Fibroblast of gingiva (primary cell): ENCODE results near the gene PTPRC.

ENCODE experiments used
- DNase-seq: peaks from one replicate; pipeline ENCODE4 v3.0.0-alpha.2; 2011; ENCODE audit warnings: low read depth

PTPRC gene

DNA sequence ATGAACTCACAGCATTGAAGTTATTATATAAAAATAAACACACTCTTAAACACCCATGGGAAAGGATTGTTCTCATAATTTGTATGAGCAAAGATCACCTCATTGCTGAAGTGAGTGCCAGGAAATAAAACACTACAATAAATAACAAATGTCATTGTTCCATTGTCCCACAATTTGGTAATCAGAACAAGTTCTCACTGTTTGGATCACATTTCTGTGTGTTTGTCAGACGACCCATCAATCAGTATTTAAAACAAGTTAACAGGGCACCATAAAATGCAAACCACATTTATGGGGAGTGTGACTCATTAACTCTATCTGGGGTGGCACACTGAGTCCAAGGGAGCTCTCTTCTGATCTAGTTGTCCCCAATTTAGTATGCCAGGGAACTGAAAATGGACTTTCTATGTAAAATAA, 124.5 kb downstream of the PTPRC start:
- DNase-seq, result peak; percentile 40

DNA sequence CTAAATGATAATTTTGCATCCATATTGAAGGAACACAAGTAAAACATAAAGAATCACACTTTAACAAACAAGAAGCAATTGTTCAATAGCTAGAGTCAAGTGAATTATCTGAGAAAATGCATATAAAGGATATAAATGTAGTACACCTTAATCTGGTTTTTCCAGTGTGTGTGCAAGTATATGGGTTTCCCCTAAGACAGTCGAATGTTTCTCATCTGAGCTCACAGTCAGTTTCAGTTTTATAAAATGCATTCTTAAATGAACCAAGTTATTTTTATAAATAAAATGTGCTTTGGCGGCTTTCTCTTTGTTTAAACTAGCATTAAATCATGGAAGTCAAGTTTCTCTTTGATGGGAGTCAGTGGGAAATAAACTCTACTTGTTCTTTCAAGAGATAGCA, 125.9 kb downstream of the PTPRC start:
- no peak for DNase-seq

DNA sequence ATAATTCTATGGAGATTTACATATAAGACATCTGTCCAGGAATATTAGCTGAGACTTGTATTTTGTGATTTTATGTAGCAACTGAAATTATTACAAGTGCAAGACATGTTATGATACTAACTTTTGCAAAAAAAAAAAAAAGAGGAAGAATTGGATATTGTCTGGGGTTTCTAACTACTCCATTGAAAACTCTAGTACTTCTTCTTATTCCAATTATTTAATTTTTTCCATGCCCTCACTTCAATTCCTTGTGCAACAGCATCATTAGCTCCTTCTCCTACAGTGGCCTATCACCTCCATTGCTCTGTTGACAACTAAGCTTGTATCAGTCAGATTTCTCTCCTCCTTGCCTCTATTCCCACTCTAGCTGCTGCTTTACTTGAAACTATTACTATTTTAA, 126.6 kb downstream of the PTPRC start:
- DNase-seq, result no peak

DNA sequence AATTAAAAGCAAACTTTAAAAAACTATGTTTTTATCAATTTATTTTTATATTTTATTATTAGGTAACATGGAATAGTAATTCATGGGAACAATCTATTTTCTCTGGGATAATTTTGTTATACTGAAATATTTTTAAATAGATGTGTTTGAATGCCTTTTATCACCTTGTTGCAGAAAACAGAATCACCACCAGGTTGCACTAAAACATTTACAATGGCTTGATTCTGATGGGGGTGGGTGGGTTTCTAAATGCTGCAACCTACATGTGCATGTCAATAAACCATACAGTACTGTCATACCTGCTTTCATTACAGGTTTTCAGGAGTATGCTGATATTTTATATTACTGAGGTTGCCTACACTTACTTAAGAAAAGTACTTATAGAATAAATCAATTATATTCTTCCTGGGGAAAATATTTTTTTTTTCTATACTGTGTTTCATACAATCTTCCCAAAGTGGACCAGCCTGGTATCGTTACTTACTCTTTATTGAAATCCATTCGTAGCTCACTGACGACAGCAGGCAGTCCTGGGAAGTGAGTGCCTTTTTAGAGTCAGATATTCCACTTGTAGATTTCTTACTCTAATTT, 132.8 kb downstream of the PTPRC start:
- peak; percentile 23 for DNase-seq

DNA sequence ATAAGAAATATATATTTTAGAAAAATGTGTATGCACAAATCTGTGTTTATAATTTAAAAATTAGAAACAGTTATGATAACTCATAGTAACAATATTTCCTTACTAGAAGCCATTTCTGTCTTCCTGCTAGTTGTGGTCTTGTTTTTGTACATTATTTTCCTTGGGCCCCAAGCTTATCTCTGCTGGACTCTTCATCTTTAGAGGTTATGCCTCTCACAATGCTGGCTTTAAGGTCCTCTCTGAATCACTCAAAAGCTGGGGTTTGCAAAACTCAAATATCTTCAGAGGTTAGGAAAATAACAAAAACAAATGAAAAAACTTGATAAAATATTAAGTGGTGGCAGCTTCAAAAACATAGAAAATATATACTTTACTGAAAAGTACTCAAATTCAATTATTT, 133.8 kb downstream of the PTPRC start:
- no peak for DNase-seq

DNA sequence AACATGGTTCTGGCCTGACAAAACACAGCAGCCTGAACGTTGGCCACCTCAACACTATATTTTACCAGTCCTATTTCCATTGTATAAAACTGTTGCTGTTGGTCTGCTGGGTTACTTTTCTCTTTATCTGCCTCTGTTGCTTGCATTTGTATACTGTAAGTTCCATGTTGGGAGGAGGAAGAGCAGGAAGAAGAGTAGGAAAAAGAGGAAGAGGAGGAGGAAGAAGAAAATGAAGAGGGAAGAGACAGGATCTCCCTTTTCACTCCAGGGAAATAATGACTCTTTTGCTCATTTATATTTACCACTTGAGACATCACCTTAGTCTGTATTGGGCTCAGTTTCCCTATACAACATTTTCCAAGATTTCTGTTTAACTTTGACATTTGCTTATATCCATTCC, 134.2 kb downstream of the PTPRC start:
- no peak for DNase-seq

DNA sequence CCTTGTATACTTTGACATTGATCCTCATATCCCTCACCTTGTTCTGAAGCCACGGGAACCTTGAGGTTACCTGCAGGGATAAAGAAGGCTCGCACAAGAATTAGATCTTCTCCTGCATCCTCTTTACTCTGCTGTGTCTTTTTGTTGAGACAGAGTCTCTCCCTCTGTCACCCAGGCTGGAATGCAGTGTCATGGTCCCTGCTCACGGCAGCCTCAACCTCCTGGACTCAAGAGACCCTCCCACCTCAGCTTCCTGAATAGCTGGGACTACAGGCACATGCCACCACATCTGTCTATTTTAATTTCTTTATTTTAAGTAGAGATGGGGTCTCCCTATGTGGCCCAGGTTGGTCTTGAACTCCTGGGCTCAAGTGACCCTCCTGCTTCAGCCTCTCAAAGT, 134.7 kb downstream of the PTPRC start:
- DNase-seq, result no peak

DNA sequence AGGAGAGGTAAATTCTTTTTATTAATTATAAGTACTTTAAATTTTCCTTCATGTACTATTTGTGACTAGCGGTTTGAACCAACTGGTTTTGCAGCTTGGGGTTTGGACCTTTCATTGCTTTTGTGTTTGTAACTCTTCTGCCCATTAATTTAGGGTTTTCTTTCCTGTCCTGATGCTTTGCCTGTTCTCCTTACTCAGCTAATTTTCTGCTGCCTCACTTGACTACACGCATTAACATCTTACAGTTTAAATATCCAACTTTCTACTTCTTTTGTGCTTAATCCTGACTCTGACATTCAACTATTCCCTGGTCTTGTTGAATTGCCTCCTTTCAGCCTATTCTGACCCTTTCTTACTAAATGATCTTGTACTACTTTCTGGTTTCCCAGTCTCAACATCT, 135.6 kb downstream of the PTPRC start:
- no peak for DNase-seq

DNA sequence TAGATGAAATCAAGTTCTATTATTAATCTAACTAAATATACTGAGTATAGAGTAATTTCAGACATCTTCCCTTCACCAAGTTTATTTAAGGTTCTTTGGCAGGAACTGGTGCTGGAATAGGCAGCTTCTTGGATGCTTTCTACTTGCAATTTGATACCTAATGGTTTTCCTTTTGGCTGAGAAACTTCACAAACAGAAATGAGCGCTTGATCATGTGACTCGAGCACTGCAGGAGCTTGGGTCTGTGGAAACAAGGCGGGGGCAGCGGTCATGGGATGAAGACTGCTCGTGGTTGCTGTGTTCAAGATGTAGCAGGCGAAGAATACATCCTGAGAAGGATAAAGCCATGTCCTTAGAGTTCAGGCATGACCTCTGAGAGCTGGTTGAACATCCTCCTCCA, 136.8 kb downstream of the PTPRC start:
- peak; percentile 76 for DNase-seq

DNA sequence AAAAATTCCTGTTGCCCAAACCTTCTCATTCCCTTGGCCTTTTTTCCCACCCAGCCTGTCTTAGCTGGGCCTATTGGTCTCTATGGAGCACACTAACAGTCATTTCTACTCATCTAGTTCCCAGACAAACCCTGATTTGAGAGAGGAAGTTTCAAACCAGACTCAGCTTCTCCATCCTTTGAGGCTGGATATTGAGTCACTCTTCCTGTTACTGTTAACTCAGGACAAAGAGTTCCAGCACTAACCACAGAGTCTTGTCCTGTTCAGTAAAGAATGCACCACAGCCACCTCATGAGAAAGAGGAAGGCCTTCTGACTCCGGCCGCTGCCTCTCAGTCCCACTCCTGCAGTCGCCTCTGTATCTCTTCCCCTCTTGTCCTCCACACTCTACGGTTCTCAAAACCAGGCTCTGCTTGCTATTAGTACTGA, 137.8 kb downstream of the PTPRC start:
- DNase-seq, result peak; percentile 76

DNA sequence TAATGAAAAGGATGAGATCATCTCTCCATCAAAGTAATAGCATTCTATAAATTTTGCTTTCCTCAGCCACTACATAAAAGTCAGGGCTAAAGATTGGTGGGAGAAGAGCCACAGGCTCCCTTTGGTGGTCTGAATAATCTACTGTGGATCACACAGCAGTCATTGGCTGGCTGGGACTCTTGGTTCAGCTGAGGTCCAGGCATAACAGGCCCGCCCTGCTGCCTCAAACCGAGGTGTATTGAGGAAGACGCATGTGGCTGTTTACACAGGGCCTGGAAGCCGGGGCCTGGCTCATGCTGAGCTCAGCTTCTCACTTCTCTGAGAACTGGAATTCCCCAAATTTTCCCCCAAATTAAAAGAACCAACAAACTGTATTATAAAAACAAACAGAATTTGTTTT, 139.2 kb downstream of the PTPRC start:
- peak; percentile 6 for DNase-seq

DNA sequence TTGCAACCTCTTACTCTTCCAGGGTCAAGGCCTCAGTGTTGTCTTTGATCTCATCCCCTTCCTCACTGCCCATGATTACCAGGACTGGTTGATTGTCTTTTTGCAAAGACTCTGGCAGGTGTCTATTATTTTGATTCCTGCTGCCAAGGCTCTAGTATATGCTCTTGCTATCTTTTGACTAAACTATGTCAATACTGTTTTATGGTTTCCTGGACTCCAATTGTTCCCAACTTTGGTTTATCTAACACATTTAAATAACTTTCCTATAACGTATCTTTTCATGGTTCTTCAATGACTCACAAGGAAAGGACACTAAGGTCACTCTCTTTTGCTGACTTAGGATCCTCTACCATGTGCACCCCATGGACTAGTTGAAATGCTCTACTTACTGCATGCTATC, 141.5 kb downstream of the PTPRC start:
- no peak for DNase-seq

DNA sequence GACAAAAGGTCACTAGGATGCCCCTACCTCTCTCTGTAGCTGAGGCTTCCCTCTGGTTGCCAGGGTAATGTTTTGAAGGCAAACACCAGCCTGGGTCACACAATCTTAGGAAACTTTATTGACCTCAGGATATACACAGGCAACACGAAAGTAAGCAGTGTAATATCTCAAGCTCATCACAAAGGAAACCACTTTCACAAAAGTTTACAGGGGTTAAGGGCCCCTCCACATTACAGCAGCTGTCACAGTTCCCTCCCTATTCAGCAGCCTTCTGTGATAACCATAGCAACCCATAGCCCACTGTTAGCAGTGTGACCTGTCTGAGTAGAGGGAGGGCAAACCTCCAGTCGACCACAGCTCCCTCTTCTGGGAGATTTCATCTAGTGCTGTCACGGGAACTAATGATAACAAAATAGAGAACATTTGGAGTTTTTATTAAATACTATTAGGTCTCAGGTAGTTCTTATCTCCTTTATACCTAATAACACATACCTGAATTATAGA, 149.8 kb downstream of the PTPRC start:
- no peak for DNase-seq

DNA sequence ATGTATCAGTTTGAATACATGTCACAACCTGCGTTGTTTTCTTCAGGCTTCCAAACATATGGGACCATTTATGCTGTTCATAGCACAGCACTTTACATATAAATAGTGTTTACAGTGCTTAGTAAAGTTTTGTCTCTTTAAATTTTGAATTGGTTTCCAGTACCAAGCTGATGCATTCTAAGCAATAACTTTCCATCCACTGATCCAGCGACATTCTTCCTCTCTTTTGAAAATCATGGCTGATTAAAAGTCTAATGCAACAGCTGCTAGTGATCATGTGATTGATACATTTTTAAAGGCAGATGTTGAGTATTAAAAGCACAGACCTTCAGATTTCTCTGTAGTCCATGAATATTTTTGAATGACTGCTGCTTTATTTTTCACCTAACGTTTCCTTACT, 154.9 kb downstream of the PTPRC start:
- DNase-seq, result peak; percentile 11

DNA sequence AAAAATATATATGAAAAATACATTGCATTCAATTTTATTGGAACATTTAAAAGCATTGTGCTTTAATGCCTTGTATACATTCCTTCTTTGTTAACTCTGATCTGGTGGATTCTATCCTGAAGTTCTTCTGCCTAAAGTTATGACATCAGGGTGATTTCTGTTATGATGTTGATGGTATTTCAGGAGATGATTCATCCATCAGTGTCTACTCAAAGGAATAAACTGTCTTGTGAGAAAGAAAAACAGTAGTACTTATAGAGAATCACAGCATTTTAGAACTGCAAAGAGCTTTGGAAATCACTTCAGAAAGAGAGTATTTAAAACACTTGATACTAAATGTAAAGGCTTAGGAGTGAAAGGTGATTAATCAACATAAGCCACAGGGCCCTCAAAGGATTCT, 155.7 kb downstream of the PTPRC start:
- peak; percentile 37 for DNase-seq

DNA sequence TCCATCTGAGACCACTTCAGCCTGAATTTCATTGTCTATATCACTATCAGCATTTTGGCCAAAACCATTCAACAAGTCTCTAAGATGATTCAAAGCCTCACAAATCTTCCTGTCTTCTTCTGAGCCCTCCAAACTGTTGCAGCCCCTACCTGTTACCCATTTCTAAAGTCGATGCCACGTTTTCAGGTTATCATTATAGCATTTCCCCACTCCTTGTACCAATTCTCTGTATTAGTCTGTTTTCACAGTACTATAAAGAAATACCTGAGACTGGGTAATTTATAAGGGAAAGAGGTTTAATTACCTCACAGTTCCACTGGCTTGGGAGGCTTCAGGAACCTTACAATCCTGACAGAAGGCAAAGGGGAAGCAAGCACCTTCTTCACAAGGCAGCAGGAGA, 158.8 kb downstream of the PTPRC start:
- no peak for DNase-seq

DNA sequence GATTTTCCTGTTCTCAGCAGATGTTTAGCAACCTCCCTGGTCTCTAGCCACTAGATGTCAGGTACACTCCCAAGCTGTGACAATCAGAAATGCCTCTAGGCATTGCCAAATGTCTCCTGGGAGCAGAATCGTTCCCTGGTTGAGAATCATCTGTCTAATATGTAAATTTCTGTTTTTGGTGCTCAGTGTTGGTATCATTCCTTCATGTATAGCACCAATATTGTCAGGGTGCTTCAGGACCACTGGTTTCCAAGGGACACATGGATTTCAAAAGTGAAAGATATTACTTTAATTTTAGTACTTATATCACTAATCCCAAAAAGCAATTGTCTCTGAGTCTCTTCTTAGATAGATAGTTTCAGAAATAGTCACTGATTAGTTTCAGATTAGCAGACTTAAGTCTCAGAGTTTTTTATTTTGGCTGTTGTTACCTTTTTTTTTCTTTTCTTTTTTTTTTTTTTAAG, 160.1 kb downstream of the PTPRC start:
- no peak for DNase-seq

DNA sequence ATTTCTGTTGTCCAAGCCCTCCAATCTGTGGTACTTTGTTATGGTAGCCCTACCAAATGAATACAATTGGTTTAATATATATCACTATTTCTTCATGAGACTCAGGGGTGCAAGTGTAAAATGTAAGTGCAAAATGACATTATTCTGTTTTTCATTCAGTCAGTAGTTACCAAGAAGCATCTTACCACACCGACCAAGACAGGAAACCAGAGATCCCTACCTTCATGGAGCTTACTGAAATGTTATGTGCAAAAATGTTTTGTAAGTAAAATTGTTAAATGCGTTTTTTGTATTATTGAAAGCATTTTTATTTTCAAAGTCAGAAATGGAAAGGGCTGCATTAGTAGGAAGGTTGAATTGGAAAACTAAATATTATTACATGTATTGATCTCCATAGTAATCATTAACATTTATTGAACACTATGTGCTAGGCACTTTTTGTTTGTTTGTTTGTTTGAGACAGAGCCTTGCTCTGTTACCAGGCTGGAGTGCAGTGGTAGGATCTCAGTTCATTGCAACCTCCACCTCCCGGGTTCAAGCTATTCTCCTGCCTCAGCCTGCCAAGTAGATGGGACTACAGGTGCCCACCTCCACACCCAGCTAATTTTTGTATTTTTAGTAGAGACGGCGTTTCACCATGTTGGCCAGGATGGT, 166.8 kb downstream of the PTPRC start:
- no peak for DNase-seq

DNA sequence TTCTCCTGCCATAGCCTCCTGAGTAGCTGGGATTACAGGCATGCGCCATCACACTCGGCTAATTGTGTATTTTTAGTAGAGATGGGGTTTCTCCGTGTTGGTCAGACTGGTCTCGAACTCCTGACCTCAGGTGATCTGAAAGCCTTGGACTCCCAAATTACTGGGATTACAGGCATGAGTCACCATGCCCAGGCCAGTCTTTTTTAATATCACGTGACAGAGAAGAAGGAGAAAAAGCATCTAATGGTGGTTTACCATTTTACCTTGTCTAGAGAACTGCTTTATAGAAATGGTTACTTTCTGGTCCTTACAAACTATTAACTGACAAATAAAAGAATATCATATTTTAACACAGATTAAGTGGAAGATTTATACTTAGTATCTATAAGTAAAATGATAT, 168.0 kb downstream of the PTPRC start:
- no peak for DNase-seq
